ENCODE results near the gene NUBP1. TPM values are rescaled to one million over a fixed set of nuclear protein-coding genes. Genes with fewer than 3 reads are reported as not detected.

Gene NUBP1
- total RNA-seq, 1 donor from 2014 or later, result 33.7 TPM

- peak overlapping the region; percentile 60 for H3K4me3 ChIP-seq
- ATAC-seq (no peak), DNase-seq (no peak)
- H3K4me1 ChIP-seq, result peaks cover 32% of the 10 kb centered on the region
- no peaks in the 10 kb centered on the region for H3K9me3 ChIP-seq
- H3K36me3 ChIP-seq, result peaks cover 12% of the 10 kb centered on the region
- H3K27me3 ChIP-seq, result no peaks in the 10 kb centered on the region
- intact Hi-C loops (cut with DNase I), result loop anchor here (10.0 kb wide), 1 partner anchor 182 kb away; no protein-coding TSS in a partner anchor
- peak overlapping the region; percentile 97 for H3K27ac ChIP-seq
- no peak for TF ChIP-seq CTCF (IDR thresholded peaks at IDR 0.05)
These were observed 424 bp upstream of the NUBP1 start for GRCh38 chr16:10743227-10743609.

GRCh38 chr16:10744370-10745030 lies 858 bp downstream of the NUBP1 start:
- no peak for TF ChIP-seq CTCF (IDR thresholded peaks at IDR 0.05)

GRCh38 chr16:10745841-10746240 lies 2.2 kb downstream of the NUBP1 start:
- intact Hi-C loops (cut with DNase I), result loop anchor here (10.0 kb wide), 1 partner anchor 179 kb away; no protein-coding TSS in a partner anchor
- TF ChIP-seq CTCF (IDR thresholded peaks at IDR 0.05), result no peak
- DNase-seq, result no peak
- Histone ChIP-seq H3K4me1 (peaks cover 30% of the 10 kb centered on the region), H3K27me3 (no peaks in the 10 kb centered on the region), H3K36me3 (peaks cover 31% of the 10 kb centered on the region), H3K27ac (no peak overlapping the region), H3K9me3 (no peaks in the 10 kb centered on the region), H3K4me3 (no peak overlapping the region)
- no peak for ATAC-seq

More at GRCh38 chr16:10744370-10745030, 858 bp downstream of the NUBP1 start:
- intact Hi-C loops (cut with DNase I), result loop anchor here (10.0 kb wide), 1 partner anchor 180 kb away; no protein-coding TSS in a partner anchor
- peak overlapping the region; percentile 60 for H3K4me3 ChIP-seq
- peak overlapping the region; percentile 97 for H3K27ac ChIP-seq
- H3K27me3 ChIP-seq, result no peaks in the 10 kb centered on the region
- no peaks in the 10 kb centered on the region for H3K9me3 ChIP-seq
- peaks cover 26% of the 10 kb centered on the region for H3K4me1 ChIP-seq
- ATAC-seq (peak; percentile 2), DNase-seq (peak; percentile 35)
- peaks cover 19% of the 10 kb centered on the region for H3K36me3 ChIP-seq

GRCh38 chr16:10750793-10751192 lies 7.2 kb downstream of the NUBP1 start:
- no peak for ATAC-seq
- Histone ChIP-seq H3K27ac (no peak overlapping the region), H3K27me3 (no peaks in the 10 kb centered on the region), H3K9me3 (no peaks in the 10 kb centered on the region), H3K36me3 (peaks cover 68% of the 10 kb centered on the region), H3K4me3 (no peak overlapping the region), H3K4me1 (peaks cover 10% of the 10 kb centered on the region)
- intact Hi-C loops (cut with DNase I), result no loop called here
- no peak for DNase-seq
- no peak for TF ChIP-seq CTCF (IDR thresholded peaks at IDR 0.05)

- Histone ChIP-seq H3K4me3 (no peak overlapping the region), H3K27ac (no peak overlapping the region), H3K4me1 (peaks cover 5% of the 10 kb centered on the region), H3K36me3 (peaks cover 73% of the 10 kb centered on the region), H3K27me3 (no peaks in the 10 kb centered on the region), H3K9me3 (no peaks in the 10 kb centered on the region)
- DNase-seq, result no peak
- peak; percentile 9 for ATAC-seq
- intact Hi-C loops (cut with DNase I), result no loop called here
- no peak for TF ChIP-seq CTCF (IDR thresholded peaks at IDR 0.05)
These were observed 7.7 kb downstream of the NUBP1 start for GRCh38 chr16:10751291-10751697.
